Measurements from ENCODE around the gene RAB37. TPM values are rescaled to one million over a fixed set of nuclear protein-coding genes. Genes with fewer than 3 reads are reported as not detected.
A peak's percentile ranks its signal among the peaks of the same experiment; 100 is the strongest.

Gene RAB37
- total and polyA plus RNA-seq, 2 of the 13 experiments (the other 11 are each of a cell fraction or from before 2014, with no cell fraction given), result 0.91 to 3.7 TPM

GRCh38 chr17:74750327-74751069 lies 13.4 kb downstream of the RAB37 start (continued):
- TF ChIP-seq ZNF703 (CRISPR knock-in tag; IDR thresholded peaks at IDR 0.05; ENCODE audit: borderline replicate concordance) (no peak), HCFC1 (IDR thresholded peaks at IDR 0.05; ENCODE audit: low read depth, low read length) (no peak), ZNF33B (CRISPR knock-in tag; IDR thresholded peaks at IDR 0.05) (no peak), ZNF343 (CRISPR knock-in tag; IDR thresholded peaks at IDR 0.05) (no peak), GATA4 (IDR thresholded peaks at IDR 0.05; ENCODE audit: borderline replicate concordance, low read depth) (no peak; the same call in 1 of the 2 replicates), PAXIP1 (CRISPR knock-in tag; conservative IDR thresholded peaks at IDR 0.05) (peak; percentile 98), ZNF710 (CRISPR knock-in tag; IDR thresholded peaks at IDR 0.05; ENCODE audit: borderline replicate concordance) (peak; percentile 86; the same call in 1 of the 2 replicates), SKI (IDR thresholded peaks at IDR 0.05; ENCODE audit: partially characterized antibody) (peak; percentile 36), JDP2 (CRISPR knock-in tag; IDR thresholded peaks at IDR 0.05; ENCODE audit: borderline replicate concordance) (no peak), THAP11 (CRISPR knock-in tag; IDR thresholded peaks at IDR 0.05) (peak; percentile 63; the same call in 1 of the 2 replicates), SNAI1 (CRISPR knock-in tag; IDR thresholded peaks at IDR 0.05; ENCODE audit: borderline replicate concordance) (no peak; the same call in 1 of the 2 replicates), ZNF879 (CRISPR knock-in tag; IDR thresholded peaks at IDR 0.05) (no peak), ZNF574 (CRISPR knock-in tag; IDR thresholded peaks at IDR 0.05) (peak; percentile 83), MEIS2 (CRISPR knock-in tag; IDR thresholded peaks at IDR 0.05) (peak; percentile 79), MXD4 (CRISPR knock-in tag; IDR thresholded peaks at IDR 0.05) (peak; percentile 89; the same call in 1 of the 2 replicates), ZNF670 (CRISPR knock-in tag; IDR thresholded peaks at IDR 0.05; ENCODE audit: borderline replicate concordance) (0 out of 2 replicates have a peak, but pooled peaks have one; percentile 87), HNRNPLL (IDR thresholded peaks at IDR 0.05; ENCODE audit: low read depth, low read length, poor library complexity, severe bottlenecking) (no peak), ZNF256 (CRISPR knock-in tag; conservative IDR thresholded peaks at IDR 0.05) (peak; percentile 41; the same call in 1 of the 2 replicates), ZNF777 (CRISPR knock-in tag; IDR thresholded peaks at IDR 0.05) (peak; percentile 69; the same call in 1 of the 2 replicates), ZNF816 (CRISPR knock-in tag; IDR thresholded peaks at IDR 0.05; ENCODE audit: borderline replicate concordance) (peak; percentile 70; the same call in 1 of the 2 replicates), ZNF644 (CRISPR knock-in tag; IDR thresholded peaks at IDR 0.05; ENCODE audit: low read depth) (peak; percentile 37; the same call in 1 of the 2 replicates), AGO2 (optimal IDR thresholded peaks at IDR 0.05; ENCODE audit: low read depth, low read length) (peak; percentile 72)

All from HepG2 (cell line).